GM13976 (cell line): Measurements from ENCODE around the gene NKD1.

Experiments used
- DNase-seq: peaks from one replicate; pipeline ENCODE4 v3.0.0; 2012; ENCODE audit warnings: low spot score
- in situ Hi-C: fragments of 300-500 bp; cut with MboI; formaldehyde crosslinking; loops from one replicate; pipeline ENCODE4 v1.12.0; 2022; ENCODE audit warnings: low sequenced_read_pairs, mixed read lengths, inconsistent platforms; ENCODE audit not compliant: unreplicated experiment
- TF ChIP-seq, protein P1 (sequence below): IDR thresholded peaks from 2 replicates; pipeline ENCODE4 v1.5.1; 2012; ENCODE audit warnings: borderline replicate concordance, mild to moderate bottlenecking; ENCODE audit not compliant: insufficient read depth; ENCODE audit errors: extremely low read depth, missing control alignments, control extremely low read depth

NKD1 gene

DNA sequence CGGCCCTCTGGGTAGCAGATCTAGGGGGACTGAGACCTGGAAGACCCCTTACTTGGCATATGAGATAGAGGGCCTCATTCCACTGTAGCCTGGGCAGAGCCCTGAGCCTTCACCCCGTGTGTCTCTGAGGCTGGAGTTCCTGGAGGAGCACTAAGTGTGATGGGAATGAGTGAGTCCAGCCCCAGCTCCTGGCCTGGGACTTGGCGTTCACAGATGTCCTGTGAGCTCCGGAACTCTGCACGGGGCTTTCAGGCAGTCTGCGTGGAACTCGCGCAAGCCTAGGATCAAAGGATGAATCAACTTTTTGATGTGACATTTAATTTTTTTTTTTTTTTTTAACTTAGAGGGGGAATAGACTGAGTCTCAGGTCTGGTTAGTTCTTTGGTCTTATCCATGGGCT, 1.8 kb downstream of the NKD1 start:
- no peak for DNase-seq
- TF ChIP-seq, protein P1, sequence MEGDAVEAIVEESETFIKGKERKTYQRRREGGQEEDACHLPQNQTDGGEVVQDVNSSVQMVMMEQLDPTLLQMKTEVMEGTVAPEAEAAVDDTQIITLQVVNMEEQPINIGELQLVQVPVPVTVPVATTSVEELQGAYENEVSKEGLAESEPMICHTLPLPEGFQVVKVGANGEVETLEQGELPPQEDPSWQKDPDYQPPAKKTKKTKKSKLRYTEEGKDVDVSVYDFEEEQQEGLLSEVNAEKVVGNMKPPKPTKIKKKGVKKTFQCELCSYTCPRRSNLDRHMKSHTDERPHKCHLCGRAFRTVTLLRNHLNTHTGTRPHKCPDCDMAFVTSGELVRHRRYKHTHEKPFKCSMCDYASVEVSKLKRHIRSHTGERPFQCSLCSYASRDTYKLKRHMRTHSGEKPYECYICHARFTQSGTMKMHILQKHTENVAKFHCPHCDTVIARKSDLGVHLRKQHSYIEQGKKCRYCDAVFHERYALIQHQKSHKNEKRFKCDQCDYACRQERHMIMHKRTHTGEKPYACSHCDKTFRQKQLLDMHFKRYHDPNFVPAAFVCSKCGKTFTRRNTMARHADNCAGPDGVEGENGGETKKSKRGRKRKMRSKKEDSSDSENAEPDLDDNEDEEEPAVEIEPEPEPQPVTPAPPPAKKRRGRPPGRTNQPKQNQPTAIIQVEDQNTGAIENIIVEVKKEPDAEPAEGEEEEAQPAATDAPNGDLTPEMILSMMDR, result no peak
- in situ Hi-C loops, result no loop called here

DNA sequence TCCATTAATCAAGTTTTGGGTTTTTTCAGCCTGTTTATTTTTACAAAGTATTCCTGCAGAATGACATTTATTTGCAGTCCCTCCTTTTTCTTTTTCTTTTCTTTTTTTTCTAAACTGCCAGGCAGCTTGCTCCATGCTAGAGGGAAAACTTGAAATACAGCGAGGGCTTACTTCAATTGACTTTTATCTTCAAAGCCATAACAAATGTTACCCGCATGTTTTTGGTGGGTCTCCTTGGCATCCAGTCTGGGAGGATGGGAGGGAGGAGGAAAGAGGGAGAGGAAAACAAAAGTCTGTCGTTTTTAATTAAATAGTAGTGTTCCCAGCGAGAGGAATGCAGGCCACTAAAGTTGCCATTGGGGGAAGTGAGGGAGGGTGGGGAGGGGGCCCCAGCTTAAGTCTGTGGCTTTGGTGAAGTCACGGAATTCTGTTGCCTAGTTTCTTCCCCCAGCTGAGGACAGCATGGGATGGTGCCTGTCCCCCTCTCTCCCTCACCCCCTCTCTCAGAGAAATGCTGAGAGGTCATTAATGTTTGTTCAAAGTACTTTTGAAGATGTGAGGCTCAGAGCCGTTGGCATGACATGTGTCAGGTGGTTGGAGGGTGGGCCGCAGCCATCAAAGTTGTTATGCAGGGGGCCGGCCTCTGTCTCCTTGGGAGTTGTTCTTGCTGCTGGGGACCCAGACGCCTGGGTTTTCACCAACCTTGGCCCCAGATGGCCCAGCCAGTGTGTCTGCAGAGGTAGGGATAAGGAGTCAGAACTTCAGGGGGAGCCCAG, 2.9 kb downstream of the NKD1 start:
- TF ChIP-seq, protein P1, result no peak
- in situ Hi-C loops, result no loop called here
- DNase-seq, result no peak

DNA sequence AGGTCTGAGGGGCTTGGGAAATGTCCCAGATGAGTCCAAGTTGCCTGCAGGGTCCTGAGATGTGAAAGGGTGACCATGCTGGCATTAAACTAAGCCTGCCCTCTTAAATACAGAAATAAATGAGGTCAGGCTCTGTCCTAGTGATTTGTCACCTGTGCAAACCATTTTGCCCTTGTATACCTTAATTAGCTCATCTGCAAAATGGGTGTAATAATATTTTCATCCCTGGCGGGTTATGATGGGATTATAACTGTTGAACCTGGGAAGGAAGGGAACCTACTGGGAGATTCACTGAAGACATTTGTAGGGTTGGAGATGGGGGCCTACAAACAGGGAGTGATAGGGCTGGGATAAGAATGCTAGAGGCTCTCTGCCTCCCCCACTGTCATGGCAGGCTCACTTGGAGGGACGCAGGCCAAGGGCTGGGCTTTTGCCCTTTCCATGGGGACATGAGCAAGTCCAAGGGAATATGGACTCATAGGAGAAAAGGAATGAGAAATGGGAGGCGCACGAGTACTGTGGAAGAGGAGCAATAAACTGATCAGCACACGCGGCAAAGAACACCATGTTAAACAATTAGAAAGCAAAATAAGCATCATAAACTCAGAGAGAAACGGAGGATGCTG, 4.4 kb downstream of the NKD1 start:
- TF ChIP-seq, protein P1, result no peak
- in situ Hi-C loops, result no loop called here
- no peak for DNase-seq

DNA sequence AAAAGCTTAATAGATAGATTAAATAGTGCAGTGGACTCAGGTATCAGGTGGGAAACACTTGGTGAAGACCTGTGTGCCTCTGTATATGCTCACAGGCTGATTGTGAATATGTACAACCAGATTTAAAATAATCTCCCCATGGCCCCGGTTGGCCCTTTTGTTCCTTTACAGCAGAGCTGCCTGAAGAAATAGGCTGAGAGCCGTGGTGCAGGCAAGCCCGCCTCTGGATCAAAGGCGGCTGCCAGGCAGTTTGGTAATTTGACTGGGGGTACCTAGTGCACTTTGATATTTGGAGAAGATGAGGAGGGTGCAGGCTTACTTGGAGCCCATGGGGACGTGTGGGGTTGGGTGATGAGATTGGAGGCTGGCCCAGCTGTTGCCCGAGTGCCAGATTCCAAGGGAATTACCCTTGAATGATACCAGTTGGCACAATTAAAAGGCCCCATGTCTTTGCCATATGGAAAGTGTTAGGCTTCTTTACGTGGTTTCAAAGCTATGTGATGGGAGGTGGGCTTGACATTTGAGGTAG, 5.0 kb downstream of the NKD1 start:
- no peak for DNase-seq
- in situ Hi-C loops, result no loop called here
- TF ChIP-seq, protein P1, result no peak

DNA sequence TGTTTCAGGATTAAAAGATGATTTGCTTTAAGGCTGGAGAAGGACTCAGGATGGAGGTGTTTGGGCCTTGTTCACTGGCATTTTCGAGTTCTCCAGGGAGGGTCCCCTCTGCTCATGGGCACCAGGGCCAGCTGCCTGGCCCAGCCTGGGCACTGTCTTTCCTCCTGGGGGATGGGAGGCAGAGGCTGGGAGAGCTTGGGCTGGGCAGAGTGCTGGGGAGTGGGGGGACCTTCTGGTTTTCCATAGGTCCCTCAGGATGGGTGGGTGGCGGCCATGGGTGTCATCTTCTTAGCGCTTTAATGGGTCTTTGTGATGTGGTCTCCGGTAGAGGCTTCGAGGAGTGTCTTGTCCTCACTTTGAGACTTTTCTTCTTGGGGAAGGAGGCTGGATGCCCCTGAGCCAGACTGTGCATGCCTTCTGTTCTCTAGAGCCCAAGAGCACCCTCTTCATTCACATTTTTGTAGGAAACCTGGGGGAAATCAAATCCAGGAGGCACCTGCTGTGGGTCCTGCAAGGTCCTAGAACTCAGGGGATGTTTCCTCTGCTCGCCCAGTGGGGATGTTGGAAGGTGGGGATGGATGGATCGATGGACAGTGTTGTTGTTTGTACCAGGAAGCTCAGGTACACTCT, 5.7 kb downstream of the NKD1 start:
- in situ Hi-C loops, result no loop called here
- TF ChIP-seq, protein P1, result no peak
- DNase-seq, result no peak

DNA sequence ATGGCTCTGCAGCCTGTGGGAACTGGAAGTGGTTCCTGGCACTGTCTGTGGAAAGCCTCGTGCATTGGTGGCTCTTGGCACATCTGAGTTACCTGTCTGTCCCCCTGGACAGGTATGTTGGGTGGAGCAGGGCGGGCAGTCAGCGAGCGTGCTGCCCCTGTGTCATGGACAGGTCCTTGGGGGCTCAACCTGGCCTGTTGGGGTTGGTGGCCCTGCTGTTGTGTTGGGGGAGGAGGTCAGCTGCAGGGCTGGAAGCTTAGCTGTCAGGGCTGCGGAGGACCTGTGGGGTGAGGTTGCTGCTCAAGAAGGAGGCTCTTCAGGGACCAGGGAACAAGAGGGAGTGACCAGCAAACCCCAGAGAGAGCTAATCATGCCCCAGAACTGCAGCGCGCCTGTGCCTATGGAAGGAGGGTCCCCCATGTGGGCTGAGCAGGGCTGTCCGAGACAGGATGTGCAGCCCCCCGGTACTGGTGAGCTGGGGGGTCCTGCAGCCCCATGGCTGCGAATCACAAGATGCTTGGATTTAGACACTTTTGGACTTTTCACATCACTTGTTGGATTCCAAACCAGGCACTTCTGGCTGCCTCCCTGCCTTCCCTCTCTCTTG, 7.2 kb downstream of the NKD1 start:
- in situ Hi-C loops, result no loop called here
- no peak for DNase-seq
- TF ChIP-seq, protein P1, result no peak
